Measurements from ENCODE around the gene CFAP20.

DNA sequence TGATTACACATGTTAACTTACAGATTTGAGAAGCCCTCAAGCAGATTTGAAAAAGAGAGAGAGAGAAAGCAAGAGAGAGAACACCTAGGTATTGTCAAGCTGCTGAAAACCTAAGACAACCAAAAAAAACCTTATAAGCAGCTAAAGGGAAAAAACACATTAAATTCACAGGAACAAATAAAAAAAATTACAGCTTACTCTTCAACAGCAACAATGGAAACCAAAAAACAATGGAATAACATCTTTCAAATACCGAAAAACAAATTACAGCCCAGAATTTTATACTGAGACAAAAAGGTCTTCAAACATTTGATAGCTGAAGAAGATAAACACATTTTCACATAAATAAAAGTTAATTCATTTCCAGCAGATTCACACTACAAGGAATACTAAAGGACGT, 8.4 kb upstream of the CFAP20 start:
- TF ChIP-seq, protein P1, sequence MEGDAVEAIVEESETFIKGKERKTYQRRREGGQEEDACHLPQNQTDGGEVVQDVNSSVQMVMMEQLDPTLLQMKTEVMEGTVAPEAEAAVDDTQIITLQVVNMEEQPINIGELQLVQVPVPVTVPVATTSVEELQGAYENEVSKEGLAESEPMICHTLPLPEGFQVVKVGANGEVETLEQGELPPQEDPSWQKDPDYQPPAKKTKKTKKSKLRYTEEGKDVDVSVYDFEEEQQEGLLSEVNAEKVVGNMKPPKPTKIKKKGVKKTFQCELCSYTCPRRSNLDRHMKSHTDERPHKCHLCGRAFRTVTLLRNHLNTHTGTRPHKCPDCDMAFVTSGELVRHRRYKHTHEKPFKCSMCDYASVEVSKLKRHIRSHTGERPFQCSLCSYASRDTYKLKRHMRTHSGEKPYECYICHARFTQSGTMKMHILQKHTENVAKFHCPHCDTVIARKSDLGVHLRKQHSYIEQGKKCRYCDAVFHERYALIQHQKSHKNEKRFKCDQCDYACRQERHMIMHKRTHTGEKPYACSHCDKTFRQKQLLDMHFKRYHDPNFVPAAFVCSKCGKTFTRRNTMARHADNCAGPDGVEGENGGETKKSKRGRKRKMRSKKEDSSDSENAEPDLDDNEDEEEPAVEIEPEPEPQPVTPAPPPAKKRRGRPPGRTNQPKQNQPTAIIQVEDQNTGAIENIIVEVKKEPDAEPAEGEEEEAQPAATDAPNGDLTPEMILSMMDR (IDR thresholded peaks at IDR 0.05) = no peak
- no peak for TF ChIP-seq POLR2A (IDR thresholded peaks at IDR 0.05)
